ENCODE measurements around the gene RBM10.

- no peak for TF ChIP-seq POLR2A (IDR thresholded peaks at IDR 0.05; ENCODE audit: low read depth, low read length)
- no peak for TF ChIP-seq POLR2AphosphoS5 (IDR thresholded peaks at IDR 0.05; ENCODE audit: low read depth, low read length)
Observed at GRCh38 chrX:47191331-47191730, 46.3 kb downstream of the RBM10 start.
